CD14-positive monocyte (primary cell): ENCODE results near the gene TMEM161B. TPM values are rescaled to one million over a fixed set of nuclear protein-coding genes. Genes with fewer than 3 reads are reported as not detected.

Experiments used
- DNase-seq, 3 donors: peaks; one replicate each; pipeline ENCODE4 v3.0.0-alpha.2; 2011 to 2022
- H2AFZ ChIP-seq: 2 replicates; pipeline ENCODE4 v1.6.0; 2012; ENCODE audit warnings: mild to moderate bottlenecking, low read depth, low read length, inconsistent platforms; ENCODE audit not compliant: insufficient read depth, poor library complexity, severe bottlenecking
- H3K27ac ChIP-seq, 2 donors: 1 replicate in 1 of 2; 2 replicates in 1 of 2; pipeline ENCODE4 v1.5.1; 2012 to 2013; ENCODE audit warnings: low read length in 2 of 2, control low read depth in 1 of 2, inconsistent platforms in 1 of 2, low read depth in 1 of 2, mild to moderate bottlenecking in 1 of 2
- H3K27me3 ChIP-seq, 2 donors: one replicate each; pipeline versions ENCODE4 v1.6.0 to v1.6.1; 2011 to 2013; ENCODE audit warnings: low read length in 2 of 2; ENCODE audit not compliant: control insufficient read depth in 2 of 2, insufficient read depth in 2 of 2
- H3K36me3 ChIP-seq, 2 donors: replicated peaks in 1 of 2; 1 replicate in 1 of 2; 2 replicates in 1 of 2; pipeline versions ENCODE4 v1.5.1 to v1.6.1; 2012 to 2013; ENCODE audit warnings: low read length in 2 of 2, control low read depth in 1 of 2, inconsistent platforms in 1 of 2, mild to moderate bottlenecking in 1 of 2; ENCODE audit not compliant: insufficient read depth in 2 of 2, control insufficient read depth in 1 of 2
- H3K4me1 ChIP-seq, 2 donors: 1 replicate in 1 of 2; 2 replicates in 1 of 2; pipeline versions ENCODE4 v1.5.1 to v1.6.1; 2012 to 2013; ENCODE audit warnings: low read length in 2 of 2, control low read depth in 1 of 2, inconsistent platforms in 1 of 2, mild to moderate bottlenecking in 1 of 2, moderate library complexity in 1 of 2; ENCODE audit not compliant: insufficient read depth in 2 of 2, control insufficient read depth in 1 of 2
- H3K4me2 ChIP-seq: replicated peaks from 2 replicates; pipeline ENCODE3; 2012; ENCODE audit warnings: low read length, moderate library complexity, mild to moderate bottlenecking; ENCODE audit not compliant: poor library complexity, severe bottlenecking; ENCODE audit errors: extremely low read depth
- H3K4me3 ChIP-seq, 3 experiments: fragments of 200-600 bp in 1 of 3; sonication (generic) in 1 of 3; replicated peaks in 1 of 3; 1 replicate in 2 of 3; 2 replicates in 1 of 3; pipeline ENCODE4 v1.5.1; 2011 to 2013; ENCODE audit warnings: low read length in 3 of 3, mild to moderate bottlenecking in 3 of 3, control low read depth in 2 of 3, low read depth in 2 of 3, inconsistent platforms in 1 of 3, moderate library complexity in 1 of 3
- H3K79me2 ChIP-seq: 2 replicates; pipeline ENCODE4 v1.6.0; 2012; ENCODE audit warnings: mild to moderate bottlenecking, control low read depth, inconsistent platforms, low read length, moderate library complexity; ENCODE audit not compliant: insufficient read depth
- H3K9ac ChIP-seq: 2 replicates; pipeline ENCODE4 v1.6.0; 2017; ENCODE audit warnings: low read length, mild to moderate bottlenecking; ENCODE audit not compliant: insufficient read depth, poor library complexity, severe bottlenecking
- H3K9me3 ChIP-seq, 2 donors: replicated peaks in 1 of 2; 1 replicate in 1 of 2; 2 replicates in 1 of 2; pipeline versions ENCODE4 v1.5.1 to v1.6.1; 2012 to 2013; ENCODE audit warnings: low read length in 2 of 2, control low read depth in 1 of 2; ENCODE audit not compliant: control insufficient read depth in 1 of 2, insufficient read depth in 1 of 2
- H4K20me1 ChIP-seq: 2 replicates; pipeline ENCODE4 v1.6.0; 2012; ENCODE audit warnings: mild to moderate bottlenecking, low read length, control low read depth, moderate library complexity; ENCODE audit not compliant: insufficient read depth
- H3K27ac Mint-ChIP-seq, 7 donors: one replicate each; pipeline ENCODE4 v1.8.0; 2020; ENCODE audit warnings: mild to moderate bottlenecking in 7 of 7, mixed read lengths in 7 of 7, moderate library complexity in 6 of 7, inconsistent platforms in 2 of 7
- H3K27me3 Mint-ChIP-seq, 3 donors: one replicate each; pipeline ENCODE4 v1.8.0; 2021 to 2022; ENCODE audit warnings: low read depth in 3 of 3, mild to moderate bottlenecking in 3 of 3, mixed read lengths in 3 of 3, moderate library complexity in 3 of 3, inconsistent platforms in 1 of 3
- H3K36me3 Mint-ChIP-seq, 2 donors: one replicate each; pipeline ENCODE4 v1.8.0; 2020; ENCODE audit warnings: mixed read lengths in 2 of 2, inconsistent platforms in 1 of 2, mild to moderate bottlenecking in 1 of 2
- H3K4me1 Mint-ChIP-seq: one replicate; pipeline ENCODE4 v1.8.0; 2020; ENCODE audit warnings: mild to moderate bottlenecking, mixed read lengths
- H3K4me3 Mint-ChIP-seq, 2 donors: one replicate each; pipeline ENCODE4 v1.8.0; 2020; ENCODE audit warnings: mild to moderate bottlenecking in 2 of 2, mixed read lengths in 2 of 2, moderate library complexity in 1 of 2
- H3K9me3 Mint-ChIP-seq, 7 donors: one replicate each; pipeline ENCODE4 v1.8.0; 2020 to 2022; ENCODE audit warnings: mixed read lengths in 7 of 7, mild to moderate bottlenecking in 6 of 7, moderate library complexity in 6 of 7, inconsistent platforms in 2 of 7
- CTCF ChIP-seq: fragments of 200-600 bp; IDR thresholded peaks from one replicate; pipeline ENCODE4 v1.8.0; 2022; ENCODE audit warnings: antibody characterized with exemption, mild to moderate bottlenecking
- WGBS: methylation state at CpG from one replicate; pipeline ENCODE4 v1.1.5; 2013; ENCODE audit warnings: missing lambda C conversion rate; ENCODE audit not compliant: insufficient coverage; 5-methylcytosine and 5-hydroxymethylcytosine counted together
- intact Hi-C, 2 donors: fragments of 100-400 bp; cut with micrococcal nuclease; formaldehyde crosslinking; loops; one replicate each; pipeline versions ENCODE4 v1.15.0 to v1.15.1; 2023
- polyA plus RNA-seq, 3 donors: library from polyadenylated mRNA; depleted of rRNA in 1 of 3; unstranded in 2 of 3; stranded (reverse) in 1 of 3; fragments of 300-500 nt in 2 of 3; fragments of >200 nt in 1 of 3; fragmentation: Illumina TruSeq in 2 of 3; gene quantifications; 1 replicate in 2 of 3; 2 replicates in 1 of 3; pipeline ENCODE4 v1.2.3, GENCODE V29; 2012 to 2021

TMEM161B gene
- polyA plus RNA-seq, 3 donors, result 4.4 to 9.4 (median 5.0) TPM

- Histone ChIP-seq H3K79me2 (peaks cover 93% of the 10 kb centered on the region), H3K27me3 (no peaks in the 10 kb centered on the region), H3K4me2 (no peak overlapping the region), H3K27ac (no peak overlapping the region), H3K9me3 (no peaks in the 10 kb centered on the region), H3K4me1 (no peaks in the 10 kb centered on the region), H4K20me1 (peaks cover 46% of the 10 kb centered on the region), H3K4me3 (no peak overlapping the region), H2AFZ (no peak overlapping the region), H3K9ac (no peak overlapping the region), H3K36me3 (peaks cover 0 to 6% of the 10 kb centered on the region in 2 donors)
- Mint-ChIP-seq H3K27ac (no peak overlapping the region), H3K4me1 (peaks cover 2% of the 10 kb centered on the region), H3K4me3 (no peak overlapping the region), H3K9me3 (peaks cover 0 to 2% (median 0%) of the 10 kb centered on the region in 7 donors), H3K36me3 (peaks cover 4 to 6% of the 10 kb centered on the region in 2 donors), H3K27me3 (no peaks in the 10 kb centered on the region)
- no peak for DNase-seq
- intact Hi-C loops, result no loop called here
- TF ChIP-seq CTCF, result no peak
Observed at GRCh38 chr5:88256037-88256436, 12.6 kb downstream of the TMEM161B start.

- Histone ChIP-seq H3K4me1 (no peaks in the 10 kb centered on the region), H3K9ac (no peak overlapping the region), H2AFZ (no peak overlapping the region), H3K4me3 (no peak overlapping the region), H3K4me2 (no peak overlapping the region), H3K27ac (no peak overlapping the region), H3K79me2 (peaks cover 94% of the 10 kb centered on the region), H4K20me1 (peaks cover 42% of the 10 kb centered on the region), H3K27me3 (no peaks in the 10 kb centered on the region), H3K36me3 (peaks cover 0 to 6% of the 10 kb centered on the region in 2 donors), H3K9me3 (no peaks in the 10 kb centered on the region)
- no peak for TF ChIP-seq CTCF
- Mint-ChIP-seq H3K27me3 (no peaks in the 10 kb centered on the region), H3K27ac (no peak overlapping the region), H3K4me1 (peaks cover 4% of the 10 kb centered on the region), H3K36me3 (peaks cover 12 to 15% of the 10 kb centered on the region in 2 donors), H3K4me3 (no peak overlapping the region), H3K9me3 (peaks cover 0 to 8% (median 0%) of the 10 kb centered on the region in 7 donors)
- no peak for DNase-seq
- no CpG with 5 or more reads among the region's 1 CpG for WGBS
- intact Hi-C loops, result no loop called here
Observed at GRCh38 chr5:88254320-88254719, 14.3 kb downstream of the TMEM161B start.
